Loucy (cell line): ENCODE measurements around the gene IGFN1.

Source experiments
- H2AFZ ChIP-seq: fragments of 200-600 bp; sonication (generic); 2 replicates; pipeline ENCODE4 v1.6.0; 2016; ENCODE audit warnings: antibody characterized with exemption, mild to moderate bottlenecking, low read length, moderate library complexity
- H3F3A ChIP-seq: fragments of 200-600 bp; 2 replicates; pipeline ENCODE4 v1.6.0; 2016; ENCODE audit warnings: antibody characterized with exemption, low read depth, mild to moderate bottlenecking
- H3K27me3 ChIP-seq: fragments of 200-600 bp; sonication (generic); 2 replicates; pipeline ENCODE4 v1.6.1; 2014; ENCODE audit warnings: low read length, mild to moderate bottlenecking; ENCODE audit not compliant: insufficient read depth, poor library complexity, severe bottlenecking
- H3K36me3 ChIP-seq: fragments of 200-600 bp; sonication (generic); 2 replicates; pipeline ENCODE4 v1.6.1; 2016; ENCODE audit warnings: low read length; ENCODE audit not compliant: insufficient read depth
- H3K4me1 ChIP-seq: fragments of 200-600 bp; sonication (generic); 2 replicates; pipeline ENCODE4 v1.5.1; 2014; ENCODE audit warnings: low read length, mild to moderate bottlenecking; ENCODE audit not compliant: insufficient read depth, poor library complexity, severe bottlenecking
- H3K4me2 ChIP-seq: fragments of 200-600 bp; sonication (generic); 2 replicates; pipeline ENCODE4 v1.6.0; 2014; ENCODE audit warnings: antibody characterized with exemption, low read length, low read depth, mild to moderate bottlenecking; ENCODE audit not compliant: poor library complexity, severe bottlenecking
- H3K4me3 ChIP-seq: fragments of 200-600 bp; sonication (generic); 2 replicates; pipeline ENCODE4 v1.5.1; 2014; ENCODE audit warnings: low read length, mild to moderate bottlenecking, mixed read lengths; ENCODE audit not compliant: poor library complexity, severe bottlenecking
- H3K79me2 ChIP-seq: fragments of 200-600 bp; sonication (generic); 2 replicates; pipeline ENCODE4 v1.6.1; 2014; ENCODE audit warnings: low read length; ENCODE audit not compliant: insufficient read depth
- H3K9ac ChIP-seq: fragments of 200-600 bp; sonication (generic); 2 replicates; pipeline ENCODE4 v1.6.0; 2014; ENCODE audit warnings: mild to moderate bottlenecking, low read depth, low read length, moderate library complexity; ENCODE audit not compliant: poor library complexity, severe bottlenecking
- H3K9me2 ChIP-seq: fragments of 200-600 bp; sonication (generic); replicated peaks from 2 replicates; pipeline ENCODE4 v1.6.1; 2016; ENCODE audit warnings: low read depth, low read length, mixed read lengths
- H3K9me3 ChIP-seq: fragments of 200-600 bp; sonication (generic); 2 replicates; pipeline ENCODE4 v1.6.1; 2014; ENCODE audit warnings: mild to moderate bottlenecking, antibody characterized with exemption, low read length, low read depth; ENCODE audit not compliant: insufficient read depth
- H4K20me1 ChIP-seq: fragments of 200-600 bp; sonication (generic); 2 replicates; pipeline ENCODE4 v1.6.0; 2014; ENCODE audit warnings: antibody characterized with exemption, low read length, mild to moderate bottlenecking; ENCODE audit not compliant: insufficient read depth, poor library complexity, severe bottlenecking
- EZH2phosphoT487 ChIP-seq: fragments of 200-600 bp; IDR thresholded peaks from 2 replicates; pipeline ENCODE4 v1.6.1; 2018; ENCODE audit warnings: antibody characterized with exemption, mild to moderate bottlenecking, moderate library complexity, borderline replicate concordance
- TF ChIP-seq, protein P1 (sequence below): fragments of 200-600 bp; sonication (generic); conservative IDR thresholded peaks from 2 replicates; pipeline ENCODE4 v1.5.1; 2014; ENCODE audit warnings: mild to moderate bottlenecking, antibody characterized with exemption, low read length

IGFN1 gene

GRCh38 chr1:201149400-201149799, 41.2 kb upstream of the IGFN1 start:
- H2AFZ ChIP-seq, result no peak overlapping the region
- peaks cover 32% of the 10 kb centered on the region; the same call in 1 of the 2 replicates for H3K36me3 ChIP-seq

DNA sequence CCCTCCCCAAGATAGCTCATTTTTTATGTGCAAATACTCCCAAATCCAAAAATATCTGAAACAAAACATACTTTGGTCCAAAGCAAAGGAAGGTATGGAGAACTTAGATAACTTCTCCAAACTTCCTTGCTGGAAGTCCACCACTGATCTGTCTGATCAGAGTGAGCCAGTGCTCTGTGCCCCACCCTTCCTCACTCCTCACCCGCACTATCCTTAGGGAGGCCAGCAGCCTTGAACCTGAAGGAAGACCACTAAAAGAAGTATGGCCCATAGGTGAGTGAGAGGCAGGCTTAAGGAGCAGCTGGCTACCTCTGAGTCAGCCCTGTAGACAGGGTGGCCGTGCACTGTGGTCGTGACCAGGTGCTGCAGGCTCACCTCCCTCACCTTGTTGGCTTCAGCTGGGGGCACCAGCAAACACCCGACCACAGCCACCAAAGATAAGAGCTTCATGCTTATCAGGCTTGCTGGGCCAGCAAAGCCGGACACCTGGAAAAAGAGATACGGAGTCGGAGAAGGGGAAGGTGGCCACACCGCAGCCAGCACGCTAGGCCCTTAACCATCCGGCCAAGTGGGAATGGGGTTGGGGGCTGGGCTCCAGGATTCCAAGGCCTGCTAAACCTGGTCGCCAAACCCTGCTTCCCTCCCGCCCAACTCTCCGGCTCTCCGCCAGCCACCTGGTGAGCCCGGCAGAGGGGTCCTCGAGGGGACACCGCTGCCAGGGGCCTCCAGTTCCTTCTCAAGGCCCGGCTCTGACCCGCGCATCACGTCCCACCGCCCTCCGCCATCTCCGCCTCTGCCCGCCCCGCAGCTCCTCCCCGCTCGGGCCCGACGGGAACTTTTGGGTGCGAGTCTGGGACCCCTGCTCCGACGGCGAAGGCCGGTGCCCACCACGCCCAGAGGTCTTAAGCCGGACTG, 36.9 kb upstream of the IGFN1 start:
- TF ChIP-seq, protein P1, sequence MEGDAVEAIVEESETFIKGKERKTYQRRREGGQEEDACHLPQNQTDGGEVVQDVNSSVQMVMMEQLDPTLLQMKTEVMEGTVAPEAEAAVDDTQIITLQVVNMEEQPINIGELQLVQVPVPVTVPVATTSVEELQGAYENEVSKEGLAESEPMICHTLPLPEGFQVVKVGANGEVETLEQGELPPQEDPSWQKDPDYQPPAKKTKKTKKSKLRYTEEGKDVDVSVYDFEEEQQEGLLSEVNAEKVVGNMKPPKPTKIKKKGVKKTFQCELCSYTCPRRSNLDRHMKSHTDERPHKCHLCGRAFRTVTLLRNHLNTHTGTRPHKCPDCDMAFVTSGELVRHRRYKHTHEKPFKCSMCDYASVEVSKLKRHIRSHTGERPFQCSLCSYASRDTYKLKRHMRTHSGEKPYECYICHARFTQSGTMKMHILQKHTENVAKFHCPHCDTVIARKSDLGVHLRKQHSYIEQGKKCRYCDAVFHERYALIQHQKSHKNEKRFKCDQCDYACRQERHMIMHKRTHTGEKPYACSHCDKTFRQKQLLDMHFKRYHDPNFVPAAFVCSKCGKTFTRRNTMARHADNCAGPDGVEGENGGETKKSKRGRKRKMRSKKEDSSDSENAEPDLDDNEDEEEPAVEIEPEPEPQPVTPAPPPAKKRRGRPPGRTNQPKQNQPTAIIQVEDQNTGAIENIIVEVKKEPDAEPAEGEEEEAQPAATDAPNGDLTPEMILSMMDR, result no peak
- no peak for TF ChIP-seq EZH2phosphoT487
- Histone ChIP-seq H2AFZ (peak overlapping the region; percentile 88), H3K4me1 (peaks cover 18% of the 10 kb centered on the region), H3K27me3 (no peaks in the 10 kb centered on the region), H3K4me3 (peak overlapping the region; percentile 77), H3K9ac (peak overlapping the region; percentile 75), H3K36me3 (peaks cover 6% of the 10 kb centered on the region; the same call in 1 of the 2 replicates), H3F3A (no peaks in the 10 kb centered on the region), H3K4me2 (peak overlapping the region; percentile 97), H4K20me1 (no peaks in the 10 kb centered on the region), H3K9me3 (no peaks in the 10 kb centered on the region), H3K9me2 (no peaks in the 10 kb centered on the region), H3K79me2 (peaks cover 11% of the 10 kb centered on the region)

More at GRCh38 chr1:201149400-201149799, 41.2 kb upstream of the IGFN1 start:
- Histone ChIP-seq H4K20me1 (no peaks in the 10 kb centered on the region), H3K4me1 (peaks cover 15% of the 10 kb centered on the region), H3K9me2 (no peaks in the 10 kb centered on the region), H3K27me3 (no peaks in the 10 kb centered on the region), H3K9ac (no peak overlapping the region), H3F3A (no peaks in the 10 kb centered on the region), H3K9me3 (no peaks in the 10 kb centered on the region), H3K4me3 (no peak overlapping the region), H3K79me2 (peaks cover 11% of the 10 kb centered on the region), H3K4me2 (no peak overlapping the region)
- TF ChIP-seq EZH2phosphoT487, result no peak
- TF ChIP-seq, protein P1, result peak; percentile 72

DNA sequence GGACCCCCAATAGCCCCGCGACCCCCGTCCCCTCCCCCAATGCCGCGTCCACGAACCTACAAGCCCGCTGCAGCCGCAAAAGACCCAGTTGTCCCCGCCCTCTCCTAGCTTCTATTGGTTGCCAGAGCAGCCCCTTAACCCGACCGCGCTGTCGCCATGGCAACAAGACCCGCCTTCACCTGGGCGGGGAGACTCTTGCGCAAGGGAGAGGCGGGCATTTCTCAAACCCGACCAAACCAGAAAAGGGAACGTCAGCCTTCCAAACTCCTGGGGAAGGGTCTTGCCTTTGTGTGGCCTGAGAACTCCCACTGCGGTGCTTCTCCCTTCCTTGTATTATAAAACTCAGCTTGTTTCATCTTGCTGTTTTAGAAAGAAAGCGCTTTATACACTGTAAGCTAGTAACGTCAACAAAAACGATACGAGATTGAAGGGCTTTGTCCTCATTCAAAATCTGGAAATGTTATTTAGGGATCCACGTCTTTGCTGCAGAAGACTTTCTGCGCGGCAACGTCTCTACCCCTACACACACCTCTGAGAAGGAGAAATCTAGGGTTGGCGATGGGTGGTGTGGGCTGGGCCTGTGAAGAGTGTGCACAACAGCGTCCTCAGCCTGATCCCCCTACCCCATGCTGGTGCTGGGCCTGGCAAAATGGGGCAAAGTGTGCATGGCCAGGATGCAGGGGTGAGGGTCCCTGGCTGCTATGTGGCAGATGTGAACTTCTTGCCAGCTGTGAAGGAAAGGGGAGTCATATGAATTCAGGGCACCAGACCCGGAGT, 36.0 kb upstream of the IGFN1 start, which contains the start of gene TMEM9:
Gene TMEM9 (minus strand): TSS at position 86 of the 777 bp plus-strand sequence. CDS start 551 bp downstream, outside the sequence.
- Histone ChIP-seq H3K9me2 (no peaks in the 10 kb centered on the region), H3K4me1 (peaks cover 18% of the 10 kb centered on the region), H3K4me2 (peak within 1 kb of the TSS; percentile 97), H3F3A (no peaks in the 10 kb centered on the region), H4K20me1 (no peaks in the 10 kb centered on the region), H3K79me2 (peaks cover 11% of the 10 kb centered on the region), H3K9ac (peak within 1 kb of the TSS; percentile 75), H3K4me3 (peak within 1 kb of the TSS; percentile 77), H3K36me3 (peaks cover 6% of the 10 kb centered on the region; the same call in 1 of the 2 replicates), H2AFZ (peak within 1 kb of the TSS; percentile 88), H3K27me3 (no peaks in the 10 kb centered on the region), H3K9me3 (no peaks in the 10 kb centered on the region)
- TF ChIP-seq, protein P1, result no peak
- no peak for TF ChIP-seq EZH2phosphoT487
